ENCODE results near the gene IL17A. TPM values are rescaled to one million over a fixed set of nuclear protein-coding genes. Genes with fewer than 3 reads are reported as not detected.
A peak's percentile ranks its signal among the peaks of the same experiment; 100 is the strongest.

The IL17A gene
- 100 to 1,000 TPM in 1 of 2 donors, 10 to 100 TPM in 1; 45.4 to 141 TPM for total RNA-seq

GRCh38 chr6:52186075-52186474 lies at the start of gene IL17A:
Gene IL17A, plus strand, starts transcription at chr6:52186375. Its CDS starts 57 bp downstream, at chr6:52186432.
- peak; percentile 59 for ATAC-seq (replicated peaks)
- H3K4me1 Mint-ChIP-seq: peaks cover 12% of the 10 kb centered on the region
- H3K9me3 Mint-ChIP-seq: no peaks in the 10 kb centered on the region
- no peak within 1 kb of the TSS for H3K27ac Mint-ChIP-seq
- H3K36me3 Mint-ChIP-seq (ENCODE audit: low read depth): peaks cover 12% of the 10 kb centered on the region
- peak within 1 kb of the TSS; percentile 43 for H3K4me3 Mint-ChIP-seq
- peaks cover 27% of the 10 kb centered on the region for H3K27me3 Mint-ChIP-seq

GRCh38 chr6:52136934-52137467 lies 49.2 kb upstream of the IL17A start:
- H3K4me3 Mint-ChIP-seq: peak overlapping the region; percentile 7
- ATAC-seq (replicated peaks): no peak
- H3K27ac Mint-ChIP-seq: peak overlapping the region; percentile 4

GRCh38 chr6:52138284-52138683 lies 47.9 kb upstream of the IL17A start:
- ATAC-seq (replicated peaks): no peak
- H3K9me3 Mint-ChIP-seq: no peaks in the 10 kb centered on the region
- peaks cover 6% of the 10 kb centered on the region for H3K4me1 Mint-ChIP-seq
- no peaks in the 10 kb centered on the region for H3K36me3 Mint-ChIP-seq (ENCODE audit: low read depth)
- H3K27me3 Mint-ChIP-seq: peaks cover 10% of the 10 kb centered on the region
- H3K27ac Mint-ChIP-seq: no peak overlapping the region
- H3K4me3 Mint-ChIP-seq: no peak overlapping the region

More at GRCh38 chr6:52136934-52137467, 49.2 kb upstream of the IL17A start:
- Mint-ChIP-seq H3K27me3 (peaks cover 5% of the 10 kb centered on the region), H3K36me3 (ENCODE audit: low read depth) (no peaks in the 10 kb centered on the region), H3K4me1 (peaks cover 6% of the 10 kb centered on the region), H3K9me3 (no peaks in the 10 kb centered on the region)

GRCh38 chr6:52139985-52140680 lies 46.0 kb upstream of the IL17A start:
- no peak overlapping the region for H3K27ac Mint-ChIP-seq
- H3K27me3 Mint-ChIP-seq: peaks cover 18% of the 10 kb centered on the region
- no peak overlapping the region for H3K4me3 Mint-ChIP-seq
- H3K9me3 Mint-ChIP-seq: no peaks in the 10 kb centered on the region
- no peak for ATAC-seq (replicated peaks)
- H3K36me3 Mint-ChIP-seq (ENCODE audit: low read depth): no peaks in the 10 kb centered on the region
- H3K4me1 Mint-ChIP-seq: peaks cover 2% of the 10 kb centered on the region

- Mint-ChIP-seq H3K27me3 (peaks cover 21% of the 10 kb centered on the region), H3K4me1 (peaks cover 4% of the 10 kb centered on the region), H3K27ac (no peak overlapping the region), H3K4me3 (no peak overlapping the region), H3K9me3 (no peaks in the 10 kb centered on the region), H3K36me3 (ENCODE audit: low read depth) (no peaks in the 10 kb centered on the region)
- no peak for ATAC-seq (replicated peaks)
These were observed 44.6 kb upstream of the IL17A start for GRCh38 chr6:52141596-52141995.

- no peaks in the 10 kb centered on the region for H3K36me3 Mint-ChIP-seq (ENCODE audit: low read depth)
- no peaks in the 10 kb centered on the region for H3K9me3 Mint-ChIP-seq
- no peak overlapping the region for H3K4me3 Mint-ChIP-seq
- peaks cover 21% of the 10 kb centered on the region for H3K27me3 Mint-ChIP-seq
- no peak for ATAC-seq (replicated peaks)
- no peak overlapping the region for H3K27ac Mint-ChIP-seq
- H3K4me1 Mint-ChIP-seq: peaks cover 4% of the 10 kb centered on the region
These were observed 43.6 kb upstream of the IL17A start for GRCh38 chr6:52142556-52142955.

- no peak overlapping the region for H3K27ac Mint-ChIP-seq
- H3K27me3 Mint-ChIP-seq: peaks cover 21% of the 10 kb centered on the region
- no peak overlapping the region for H3K4me3 Mint-ChIP-seq
- H3K4me1 Mint-ChIP-seq: peaks cover 4% of the 10 kb centered on the region
- ATAC-seq (replicated peaks): no peak
- no peaks in the 10 kb centered on the region for H3K36me3 Mint-ChIP-seq (ENCODE audit: low read depth)
- H3K9me3 Mint-ChIP-seq: no peaks in the 10 kb centered on the region
These were observed 42.6 kb upstream of the IL17A start for GRCh38 chr6:52143551-52143950.

- peak overlapping the region; percentile 20 for H3K4me3 Mint-ChIP-seq
- H3K4me1 Mint-ChIP-seq: peaks cover 4% of the 10 kb centered on the region
- ATAC-seq (replicated peaks): peak; percentile 89
- H3K9me3 Mint-ChIP-seq: no peaks in the 10 kb centered on the region
- H3K36me3 Mint-ChIP-seq (ENCODE audit: low read depth): no peaks in the 10 kb centered on the region
- H3K27me3 Mint-ChIP-seq: peaks cover 21% of the 10 kb centered on the region
- peak overlapping the region; percentile 29 for H3K27ac Mint-ChIP-seq
These were observed 41.7 kb upstream of the IL17A start for GRCh38 chr6:52144196-52145076.

- Mint-ChIP-seq H3K9me3 (no peaks in the 10 kb centered on the region), H3K4me1 (peaks cover 4% of the 10 kb centered on the region), H3K36me3 (ENCODE audit: low read depth) (no peaks in the 10 kb centered on the region), H3K27me3 (peaks cover 25% of the 10 kb centered on the region), H3K27ac (no peak overlapping the region), H3K4me3 (no peak overlapping the region)
- no peak for ATAC-seq (replicated peaks)
These were observed 39.2 kb upstream of the IL17A start for GRCh38 chr6:52146851-52147445.

GRCh38 chr6:52149076-52149475 lies 37.1 kb upstream of the IL17A start:
- Mint-ChIP-seq H3K36me3 (ENCODE audit: low read depth) (no peaks in the 10 kb centered on the region), H3K4me1 (peaks cover 10% of the 10 kb centered on the region), H3K27ac (no peak overlapping the region), H3K9me3 (no peaks in the 10 kb centered on the region), H3K27me3 (peaks cover 17% of the 10 kb centered on the region), H3K4me3 (no peak overlapping the region)
- no peak for ATAC-seq (replicated peaks)

GRCh38 chr6:52149949-52150348 lies 36.2 kb upstream of the IL17A start:
- H3K27me3 Mint-ChIP-seq: peaks cover 13% of the 10 kb centered on the region
- no peak for ATAC-seq (replicated peaks)
- peaks cover 10% of the 10 kb centered on the region for H3K4me1 Mint-ChIP-seq
- no peak overlapping the region for H3K27ac Mint-ChIP-seq
- H3K9me3 Mint-ChIP-seq: no peaks in the 10 kb centered on the region
- H3K36me3 Mint-ChIP-seq (ENCODE audit: low read depth): no peaks in the 10 kb centered on the region
- no peak overlapping the region for H3K4me3 Mint-ChIP-seq

GRCh38 chr6:52152070-52152423 lies 34.1 kb upstream of the IL17A start:
- Mint-ChIP-seq H3K27ac (peak overlapping the region; percentile 59), H3K36me3 (ENCODE audit: low read depth) (no peaks in the 10 kb centered on the region), H3K27me3 (peaks cover 8% of the 10 kb centered on the region), H3K9me3 (peaks cover 3% of the 10 kb centered on the region), H3K4me3 (peak overlapping the region; percentile 55), H3K4me1 (peaks cover 23% of the 10 kb centered on the region)
- ATAC-seq (replicated peaks): no peak

GRCh38 chr6:52152711-52153160 lies 33.4 kb upstream of the IL17A start:
- H3K27ac Mint-ChIP-seq: peak overlapping the region; percentile 59
- peak; percentile 19 for ATAC-seq (replicated peaks)
- H3K9me3 Mint-ChIP-seq: peaks cover 3% of the 10 kb centered on the region
- H3K4me1 Mint-ChIP-seq: peaks cover 30% of the 10 kb centered on the region
- H3K36me3 Mint-ChIP-seq (ENCODE audit: low read depth): peaks cover 7% of the 10 kb centered on the region
- peaks cover 8% of the 10 kb centered on the region for H3K27me3 Mint-ChIP-seq
- peak overlapping the region; percentile 55 for H3K4me3 Mint-ChIP-seq

GRCh38 chr6:52154381-52154780 lies 31.8 kb upstream of the IL17A start:
- Mint-ChIP-seq H3K27me3 (peaks cover 8% of the 10 kb centered on the region), H3K4me3 (no peak overlapping the region), H3K4me1 (peaks cover 42% of the 10 kb centered on the region), H3K9me3 (peaks cover 3% of the 10 kb centered on the region), H3K27ac (no peak overlapping the region), H3K36me3 (ENCODE audit: low read depth) (peaks cover 10% of the 10 kb centered on the region)
- no peak for ATAC-seq (replicated peaks)
